Activated CD8-positive, alpha-beta T cell treated with anti-CD3 and anti-CD28 coated beads, Interleukin-2, amount 10 ng/mL, durations not matched to agents 7 days and 5 days (primary cell): Measurements from ENCODE around the gene VASH2. TPM values are rescaled to one million over a fixed set of nuclear protein-coding genes. Genes with fewer than 3 reads are reported as not detected.

Experiments used
- ATAC-seq: fragments of 150-1000 bp; cut with Tn5 transposase; one replicate; pipeline ENCODE4 v1.10.0; 2021; ENCODE audit warnings: moderate library complexity
- CTCF ChIA-PET: fragments of 350-600 bp; sonication (Branson Sonifier 250); formaldehyde crosslinking; loops from one replicate; lab custom pipeline; 2021; ENCODE audit warnings: antibody characterized with exemption; lab: Charles Lee
- POLR2A ChIA-PET: fragments of 350-600 bp; sonication (Branson Sonifier 250); formaldehyde crosslinking; loops from one replicate; lab custom pipeline; 2021; ENCODE audit warnings: antibody characterized with exemption; lab: Charles Lee
- DNase-seq: peaks from one replicate; pipeline ENCODE4 v3.0.0-alpha.2; 2020
- H3K27ac Mint-ChIP-seq: one replicate; pipeline ENCODE4 v1.8.0; 2021; ENCODE audit warnings: mild to moderate bottlenecking, mixed read lengths
- H3K27me3 Mint-ChIP-seq: one replicate; pipeline ENCODE4 v1.8.0; 2021; ENCODE audit warnings: low read depth, mixed read lengths
- H3K36me3 Mint-ChIP-seq: one replicate; pipeline ENCODE4 v1.8.0; 2021; ENCODE audit warnings: low read depth, mixed read lengths
- H3K4me1 Mint-ChIP-seq: one replicate; pipeline ENCODE4 v1.8.0; 2021; ENCODE audit warnings: low read depth, mixed read lengths
- H3K4me3 Mint-ChIP-seq: one replicate; pipeline ENCODE4 v1.8.0; 2021; ENCODE audit warnings: mild to moderate bottlenecking, mixed read lengths
- H3K9me3 Mint-ChIP-seq: one replicate; pipeline ENCODE4 v1.8.0; 2022; ENCODE audit warnings: mixed read lengths; ENCODE audit not compliant: insufficient read depth
- total RNA-seq, 2 experiments: library from RNA; stranded (reverse); gene quantifications; one replicate each; pipeline ENCODE4 v1.2.3, GENCODE V29; 2021

VASH2 gene
- total RNA-seq, 2 experiments from 2014 or later = 0.16 to 0.21 TPM

- no peak overlapping the region for H3K27ac Mint-ChIP-seq
- peaks cover 10% of the 10 kb centered on the region for H3K27me3 Mint-ChIP-seq
- no peaks in the 10 kb centered on the region for H3K36me3 Mint-ChIP-seq
- no peak for DNase-seq
- H3K4me1 Mint-ChIP-seq = no peaks in the 10 kb centered on the region
- H3K9me3 Mint-ChIP-seq = no peaks in the 10 kb centered on the region
- no peak for ATAC-seq
- H3K4me3 Mint-ChIP-seq = no peak overlapping the region
- POLR2A ChIA-PET = no interaction called here
- CTCF ChIA-PET = no interaction called here
Measured at GRCh38 chr1:212933815-212934471, 16.4 kb upstream of the VASH2 start.

- Mint-ChIP-seq H3K9me3 (no peaks in the 10 kb centered on the region), H3K4me3 (no peak overlapping the region), H3K36me3 (no peaks in the 10 kb centered on the region), H3K4me1 (no peaks in the 10 kb centered on the region), H3K27me3 (peaks cover 16% of the 10 kb centered on the region), H3K27ac (no peak overlapping the region)
- ChIA-PET POLR2A (no interaction called here), CTCF (no interaction called here)
- ATAC-seq (no peak), DNase-seq (no peak)
Measured at GRCh38 chr1:212935387-212935981, 14.9 kb upstream of the VASH2 start.

GRCh38 chr1:212937034-212937433, 13.3 kb upstream of the VASH2 start:
- no peak overlapping the region for H3K27ac Mint-ChIP-seq
- H3K4me1 Mint-ChIP-seq = no peaks in the 10 kb centered on the region
- ATAC-seq (no peak), DNase-seq (no peak)
- no peak overlapping the region for H3K4me3 Mint-ChIP-seq
- H3K9me3 Mint-ChIP-seq = no peaks in the 10 kb centered on the region
- H3K36me3 Mint-ChIP-seq = no peaks in the 10 kb centered on the region
- POLR2A ChIA-PET = no interaction called here
- CTCF ChIA-PET = interaction anchor here (0.9 kb wide), 1 partner anchor 272 kb away, joined by 3 read pairs; no protein-coding TSS in a partner anchor
- peaks cover 16% of the 10 kb centered on the region for H3K27me3 Mint-ChIP-seq

- Mint-ChIP-seq H3K4me1 (no peaks in the 10 kb centered on the region), H3K36me3 (no peaks in the 10 kb centered on the region), H3K27ac (no peak overlapping the region), H3K27me3 (peaks cover 16% of the 10 kb centered on the region), H3K9me3 (no peaks in the 10 kb centered on the region), H3K4me3 (no peak overlapping the region)
- ATAC-seq (no peak), DNase-seq (no peak)
- POLR2A ChIA-PET = no interaction called here
- CTCF ChIA-PET = no interaction called here
Measured at GRCh38 chr1:212938846-212939245, 11.5 kb upstream of the VASH2 start.

GRCh38 chr1:212941452-212941851, 8.9 kb upstream of the VASH2 start:
- Mint-ChIP-seq H3K9me3 (no peaks in the 10 kb centered on the region), H3K27ac (no peak overlapping the region)
- POLR2A ChIA-PET = no interaction called here

GRCh38 chr1:212942679-212943392, 7.5 kb upstream of the VASH2 start:
- Mint-ChIP-seq H3K36me3 (no peaks in the 10 kb centered on the region), H3K27ac (no peak overlapping the region), H3K9me3 (no peaks in the 10 kb centered on the region), H3K27me3 (peaks cover 13% of the 10 kb centered on the region), H3K4me1 (no peaks in the 10 kb centered on the region), H3K4me3 (no peak overlapping the region)
- CTCF ChIA-PET = no interaction called here
- POLR2A ChIA-PET = no interaction called here
- ATAC-seq (no peak), DNase-seq (no peak)

More at GRCh38 chr1:212941452-212941851, 8.9 kb upstream of the VASH2 start:
- no peak for ATAC-seq
- Mint-ChIP-seq H3K4me1 (no peaks in the 10 kb centered on the region), H3K27me3 (peaks cover 13% of the 10 kb centered on the region), H3K4me3 (no peak overlapping the region), H3K36me3 (no peaks in the 10 kb centered on the region)
- no peak for DNase-seq
- CTCF ChIA-PET = no interaction called here

GRCh38 chr1:212943393-212943710, 7.0 kb upstream of the VASH2 start:
- H3K36me3 Mint-ChIP-seq = no peaks in the 10 kb centered on the region
- no peak for ATAC-seq

GRCh38 chr1:212944229-212944901, 6.0 kb upstream of the VASH2 start:
- DNase-seq = no peak
- H3K4me3 Mint-ChIP-seq = no peak overlapping the region
- H3K36me3 Mint-ChIP-seq = no peaks in the 10 kb centered on the region
- POLR2A ChIA-PET = no interaction called here
- no peak for ATAC-seq
- H3K4me1 Mint-ChIP-seq = no peaks in the 10 kb centered on the region
- no peaks in the 10 kb centered on the region for H3K9me3 Mint-ChIP-seq
- peaks cover 23% of the 10 kb centered on the region for H3K27me3 Mint-ChIP-seq
- CTCF ChIA-PET = no interaction called here
- H3K27ac Mint-ChIP-seq = no peak overlapping the region

More at GRCh38 chr1:212943393-212943710, 7.0 kb upstream of the VASH2 start:
- Mint-ChIP-seq H3K9me3 (no peaks in the 10 kb centered on the region), H3K27ac (no peak overlapping the region), H3K4me3 (no peak overlapping the region), H3K4me1 (no peaks in the 10 kb centered on the region), H3K27me3 (peaks cover 15% of the 10 kb centered on the region)
- DNase-seq = no peak
- POLR2A ChIA-PET = no interaction called here
- CTCF ChIA-PET = no interaction called here

GRCh38 chr1:212945056-212945455, 5.3 kb upstream of the VASH2 start:
- peaks cover 3% of the 10 kb centered on the region for H3K4me1 Mint-ChIP-seq
- H3K36me3 Mint-ChIP-seq = no peaks in the 10 kb centered on the region
- no peak overlapping the region for H3K27ac Mint-ChIP-seq
- H3K9me3 Mint-ChIP-seq = no peaks in the 10 kb centered on the region
- CTCF ChIA-PET = no interaction called here
- POLR2A ChIA-PET = no interaction called here
- no peak overlapping the region for H3K4me3 Mint-ChIP-seq
- ATAC-seq (no peak), DNase-seq (no peak)
- H3K27me3 Mint-ChIP-seq = peaks cover 27% of the 10 kb centered on the region

- ATAC-seq (no peak), DNase-seq (no peak)
- peaks cover 26% of the 10 kb centered on the region for H3K27me3 Mint-ChIP-seq
- ChIA-PET CTCF (no interaction called here), POLR2A (no interaction called here)
- no peak overlapping the region for H3K27ac Mint-ChIP-seq
- peaks cover 6% of the 10 kb centered on the region for H3K4me1 Mint-ChIP-seq
- H3K4me3 Mint-ChIP-seq = no peak overlapping the region
- no peaks in the 10 kb centered on the region for H3K9me3 Mint-ChIP-seq
- no peaks in the 10 kb centered on the region for H3K36me3 Mint-ChIP-seq
Measured at GRCh38 chr1:212945463-212946160, 4.7 kb upstream of the VASH2 start.

GRCh38 chr1:212946872-212947271, 3.5 kb upstream of the VASH2 start:
- H3K27ac Mint-ChIP-seq = no peak overlapping the region
- H3K4me1 Mint-ChIP-seq = peaks cover 6% of the 10 kb centered on the region
- DNase-seq (no peak), ATAC-seq (no peak)
- ChIA-PET POLR2A (no interaction called here), CTCF (no interaction called here)
- H3K27me3 Mint-ChIP-seq = peaks cover 33% of the 10 kb centered on the region
- H3K9me3 Mint-ChIP-seq = no peaks in the 10 kb centered on the region
- no peak overlapping the region for H3K4me3 Mint-ChIP-seq
- no peaks in the 10 kb centered on the region for H3K36me3 Mint-ChIP-seq
